LNCaP clone FGC (cell line): ENCODE measurements around the gene BRF1.
"Not testable (repeated sequence)": the region's sequence is repeated elsewhere in the genome, so short reads cannot be mapped to it uniquely, and the experiment has no call there.

Experiments used
- DNase-seq: peaks from one replicate; pipeline ENCODE4 v3.0.0-alpha.2; 2011; ENCODE audit warnings: low read depth
- H3K4me3 ChIP-seq: 2 replicates; pipeline ENCODE4 v1.5.1; 2011; ENCODE audit warnings: mild to moderate bottlenecking, low read depth, low read length, control low read depth
- CTCF ChIP-seq: IDR thresholded peaks from 2 replicates; pipeline ENCODE4 v1.5.1; 2012; ENCODE audit warnings: mild to moderate bottlenecking; ENCODE audit not compliant: control insufficient read depth, insufficient read depth; ENCODE audit errors: extremely low read depth

The BRF1 gene

GRCh38 chr14:105299654-105300541, 903 bp downstream of the BRF1 start:
- TF ChIP-seq CTCF, result no peak
- DNase-seq, result no peak

GRCh38 chr14:105297311-105297710, 3.5 kb downstream of the BRF1 start:
- H3K4me3 ChIP-seq, DNase-seq: not testable (repeated sequence)

More at GRCh38 chr14:105299654-105300541, 903 bp downstream of the BRF1 start:
- peak overlapping the region; percentile 85 for H3K4me3 ChIP-seq

GRCh38 chr14:105294142-105294597, 6.6 kb downstream of the BRF1 start:
- TF ChIP-seq CTCF, result no peak
- no peak for DNase-seq
- H3K4me3 ChIP-seq, result no peak overlapping the region

- no peak for TF ChIP-seq CTCF
- H3K4me3 ChIP-seq, result no peak overlapping the region
- DNase-seq, result no peak
These were observed 7.7 kb downstream of the BRF1 start for GRCh38 chr14:105292826-105293711.

GRCh38 chr14:105290621-105291346, 10.0 kb downstream of the BRF1 start:
- 0 out of 2 replicates have a peak, but pooled peaks have one; percentile 3 for TF ChIP-seq CTCF
- DNase-seq, result no peak
- H3K4me3 ChIP-seq, result no peak overlapping the region

GRCh38 chr14:105288936-105289335, 11.9 kb downstream of the BRF1 start:
- not testable (repeated sequence) for H3K4me3 ChIP-seq, DNase-seq

GRCh38 chr14:105287249-105288102, 13.3 kb downstream of the BRF1 start:
- DNase-seq, result no peak
- TF ChIP-seq CTCF, result no peak

More at GRCh38 chr14:105287249-105288102, 13.3 kb downstream of the BRF1 start:
- H3K4me3 ChIP-seq, result no peak overlapping the region
